T-helper 2 cell (primary cell): ENCODE measurements around the gene APLF.
"Not testable (repeated sequence)": the region's sequence is repeated elsewhere in the genome, so short reads cannot be mapped to it uniquely, and the experiment has no call there.

ENCODE experiments used
- DNase-seq, 5 experiments: peaks; one replicate each; pipeline versions ENCODE4 v3.0.0 to v3.0.0-alpha.2; 2012 to 2022

APLF gene

GRCh38 chr2:68441179-68441993 is 26.0 kb upstream of the APLF start:
- DNase-seq: peak; percentile 42 to 92 (median 72)

GRCh38 chr2:68441994-68442322 is 25.4 kb upstream of the APLF start:
- DNase-seq: no peak

DNA sequence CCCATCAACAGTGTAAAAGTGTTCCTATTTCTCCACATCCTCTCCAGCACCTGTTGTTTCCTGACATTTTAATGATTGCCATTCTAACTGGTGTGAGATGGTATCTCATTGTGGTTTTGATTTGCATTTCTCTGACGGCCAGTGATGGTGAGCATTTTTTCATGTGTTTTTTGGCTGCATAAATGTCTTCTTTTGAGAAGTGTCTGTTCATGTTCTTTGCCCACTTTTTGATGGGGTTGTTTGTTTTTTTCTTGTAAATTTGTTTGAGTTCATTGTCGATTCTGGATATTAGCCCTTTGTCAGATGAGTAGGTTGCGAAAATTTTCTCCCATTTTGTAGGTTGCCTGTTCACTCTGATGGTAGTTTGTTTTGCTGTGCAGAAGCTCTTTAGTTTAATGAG is 21.0 kb upstream of the APLF start:
- DNase-seq: not testable (repeated sequence)

DNA sequence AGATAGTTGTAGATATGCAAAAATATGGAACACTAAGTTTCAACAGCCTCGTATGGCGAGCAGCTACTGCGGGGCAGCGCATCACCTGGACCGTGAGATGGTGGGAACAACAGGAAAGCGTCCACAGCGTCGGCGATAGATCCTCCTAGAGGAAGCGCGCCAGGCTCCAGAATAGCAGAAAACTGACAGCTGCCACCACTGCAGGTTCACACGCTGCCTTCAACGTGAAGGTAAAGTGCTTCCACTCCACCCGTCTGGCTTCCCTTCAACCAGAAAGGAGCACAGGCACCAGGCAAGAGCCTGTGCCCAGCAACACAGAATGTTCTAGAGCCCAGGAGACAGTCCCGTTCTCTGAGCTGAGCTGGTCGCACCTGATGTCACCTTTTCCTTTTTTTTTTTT is 20.3 kb upstream of the APLF start:
- DNase-seq: no peak

DNA sequence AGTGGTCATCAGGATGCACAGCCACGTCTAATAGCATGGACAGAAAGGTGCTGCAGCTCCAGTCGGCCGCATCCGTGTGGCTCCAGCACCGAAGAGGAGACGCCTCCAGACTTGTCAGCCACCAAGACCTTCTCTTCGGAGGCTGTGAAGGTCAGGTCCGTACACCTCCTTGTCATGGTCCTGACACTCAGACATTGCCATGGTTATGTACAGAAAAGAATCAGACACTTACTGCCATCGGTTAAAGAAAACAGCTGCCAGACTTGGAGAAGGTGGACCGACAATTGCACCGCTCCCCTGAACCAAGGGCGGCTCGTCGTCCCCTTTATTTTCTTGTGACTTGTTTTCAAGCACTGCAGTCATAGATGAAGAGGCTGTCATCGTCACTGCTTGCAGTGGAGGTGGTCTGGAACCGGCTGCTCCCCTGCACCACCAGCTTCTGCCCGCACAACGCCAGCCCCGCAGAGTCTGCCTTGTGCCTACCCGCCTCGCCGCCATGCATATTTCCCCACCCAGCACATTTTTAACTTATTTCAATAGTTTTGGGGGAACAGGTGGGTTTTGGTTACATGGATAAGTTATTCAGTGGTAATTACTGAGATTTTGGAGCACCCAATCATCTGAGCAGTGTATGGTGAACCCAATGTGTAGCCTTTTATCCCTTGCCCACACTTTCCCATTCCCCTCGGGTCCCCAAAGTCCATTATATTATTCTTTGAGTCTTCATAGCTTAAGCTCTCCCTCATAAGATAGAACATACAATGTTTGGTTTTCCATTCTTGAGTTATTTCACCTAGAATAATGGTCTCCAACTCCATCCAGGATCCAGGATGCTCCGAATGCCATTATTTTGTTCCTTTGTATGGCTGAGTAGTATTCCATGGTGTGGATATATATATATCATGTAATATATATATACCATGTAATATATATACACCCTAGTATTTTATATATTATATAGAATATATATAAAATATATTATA is 18.4 kb upstream of the APLF start:
- DNase-seq: peak in 2 of 5 experiments; percentile 33 to 38

GRCh38 chr2:68452158-68452900 is 15.1 kb upstream of the APLF start:
- peak in 2 of 5 experiments; percentile 29 to 67 for DNase-seq

GRCh38 chr2:68453761-68454360 is 13.5 kb upstream of the APLF start:
- no peak for DNase-seq

- DNase-seq: no peak
Measured at GRCh38 chr2:68454719-68455118, 12.7 kb upstream of the APLF start.

DNA sequence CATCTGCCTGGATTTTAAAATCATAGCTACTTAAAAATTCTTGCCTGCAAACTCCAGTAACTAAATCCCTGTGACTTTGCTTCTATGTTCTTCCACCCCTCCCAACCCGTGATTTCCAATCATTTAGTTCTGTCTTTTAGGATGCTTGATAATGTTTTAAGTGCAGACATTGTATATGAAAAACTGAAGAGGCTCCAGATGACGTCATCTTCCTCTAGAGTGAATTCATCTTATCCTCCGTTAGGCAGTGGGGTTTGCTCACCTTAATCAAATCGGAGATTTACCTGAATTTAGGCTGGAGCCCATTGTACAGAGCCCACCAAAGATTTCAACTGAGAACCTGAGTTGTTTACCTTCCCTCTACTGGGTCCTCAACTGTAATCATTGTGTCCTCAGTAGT is 11.2 kb upstream of the APLF start:
- DNase-seq: no peak

DNA sequence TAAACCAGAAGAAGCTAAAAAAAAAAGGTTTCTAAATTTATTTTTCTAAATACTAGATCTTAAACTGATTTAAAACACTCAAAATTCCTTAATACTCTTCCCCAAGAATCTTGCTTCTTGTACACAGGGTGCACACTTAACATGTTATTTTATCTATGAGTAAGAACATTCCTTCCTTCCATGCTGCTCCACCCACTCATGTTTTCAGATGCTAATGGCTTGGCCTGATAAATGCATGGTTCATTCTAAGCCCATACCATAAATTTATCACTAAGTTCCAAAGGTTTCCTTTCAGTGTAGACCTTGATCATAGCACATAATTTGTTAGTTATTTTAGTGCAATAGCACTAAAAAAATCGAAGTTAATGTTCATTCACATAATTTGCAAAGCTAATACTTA is 8.4 kb upstream of the APLF start:
- no peak for DNase-seq

DNA sequence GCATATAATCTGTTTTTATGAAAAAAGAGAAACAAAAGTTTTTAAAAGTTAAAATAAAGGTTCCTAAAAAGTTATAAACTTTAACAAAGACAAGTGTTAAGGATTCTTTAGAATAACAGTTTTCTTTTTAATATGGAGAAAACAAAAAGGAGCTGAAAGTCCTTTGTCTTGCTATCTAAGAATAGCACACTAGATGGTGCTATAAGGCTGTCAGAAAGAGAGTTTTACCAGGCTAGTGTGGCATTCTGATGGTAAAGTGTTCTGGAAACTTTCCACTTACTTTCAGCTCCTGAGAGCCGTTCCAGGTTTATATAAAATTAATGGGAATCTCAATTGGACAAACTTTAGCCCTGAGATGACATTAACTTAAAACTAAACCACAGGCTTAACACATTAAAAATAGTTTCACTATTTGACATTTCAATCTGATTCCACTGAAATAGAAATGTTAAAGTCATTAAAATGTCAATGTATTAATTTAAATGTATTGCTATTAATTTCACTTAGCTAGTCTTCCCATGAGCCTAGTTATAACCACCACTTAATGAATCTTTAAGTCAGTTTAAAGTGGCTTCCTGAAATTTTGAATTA is 4.0 kb upstream of the APLF start:
- DNase-seq: peak in 2 of 5 experiments; percentile 34 to 60

- DNase-seq: peak in 1 of 5 experiments; percentile 83
Measured at GRCh38 chr2:68464651-68465050, 2.7 kb upstream of the APLF start.

GRCh38 chr2:68465081-68465916 is 2.1 kb upstream of the APLF start:
- DNase-seq: peak in 3 of 5 experiments; percentile 18 to 94 (median 50)

GRCh38 chr2:68466361-68466777 is 1.0 kb upstream of the APLF start:
- peak in 4 of 5 experiments; percentile 38 to 90 (median 60) for DNase-seq

DNA sequence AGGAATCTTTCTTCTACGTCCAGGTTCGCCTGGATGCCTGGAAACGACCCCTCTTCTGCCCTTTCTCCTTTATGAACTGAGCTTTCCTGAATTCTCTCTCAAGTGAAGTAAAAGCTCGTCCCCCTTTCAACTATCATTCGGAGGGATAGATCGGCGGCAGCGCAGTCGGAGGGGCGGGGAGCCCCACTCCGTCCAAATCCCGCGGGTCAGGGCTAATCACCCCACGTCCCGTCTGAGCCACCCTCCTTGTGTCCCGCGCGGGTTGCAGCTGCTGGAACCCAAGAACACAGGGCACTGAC is 658 bp upstream of the APLF start:
- DNase-seq: no peak

- no peak for DNase-seq
Measured at GRCh38 chr2:68468801-68469200, 1.4 kb downstream of the APLF start.

DNA sequence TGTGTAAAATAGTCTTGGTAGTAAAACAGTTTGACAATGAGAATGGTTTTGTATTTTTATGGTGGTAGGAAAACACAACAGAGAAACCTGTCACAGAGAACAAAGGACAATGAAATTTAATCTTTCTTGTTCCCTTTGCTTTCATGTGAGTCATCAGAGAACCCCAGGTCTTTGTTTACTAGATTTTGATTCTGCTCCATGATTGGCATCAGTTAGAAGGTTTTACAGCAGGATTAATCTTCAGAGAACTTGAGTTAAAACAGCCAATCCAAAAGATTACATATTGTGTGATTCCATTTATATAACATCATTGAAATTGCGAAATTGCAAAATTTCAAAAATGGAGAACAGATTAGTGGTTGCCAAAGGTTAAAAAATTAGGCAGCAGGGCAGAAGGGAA is 2.5 kb downstream of the APLF start:
- DNase-seq: no peak

DNA sequence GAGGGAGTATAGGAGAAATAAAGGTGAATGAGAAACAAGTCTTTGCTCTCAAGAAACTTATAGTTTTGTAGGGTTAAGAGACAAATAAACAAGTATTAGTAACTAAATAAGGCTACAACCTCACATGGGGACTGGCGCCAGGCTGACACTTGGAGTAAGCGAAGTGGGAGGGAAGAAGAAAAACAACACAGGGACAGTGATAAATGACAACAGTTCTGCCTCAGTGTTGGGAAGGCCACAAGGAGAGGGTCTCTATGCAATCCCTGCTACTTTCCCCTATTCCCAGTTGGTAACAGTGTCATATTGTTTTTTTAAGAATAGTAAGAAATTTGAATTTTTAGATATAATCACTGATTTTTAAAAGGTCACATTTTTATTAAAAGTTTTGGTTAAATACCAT is 4.0 kb downstream of the APLF start:
- no peak for DNase-seq

DNA sequence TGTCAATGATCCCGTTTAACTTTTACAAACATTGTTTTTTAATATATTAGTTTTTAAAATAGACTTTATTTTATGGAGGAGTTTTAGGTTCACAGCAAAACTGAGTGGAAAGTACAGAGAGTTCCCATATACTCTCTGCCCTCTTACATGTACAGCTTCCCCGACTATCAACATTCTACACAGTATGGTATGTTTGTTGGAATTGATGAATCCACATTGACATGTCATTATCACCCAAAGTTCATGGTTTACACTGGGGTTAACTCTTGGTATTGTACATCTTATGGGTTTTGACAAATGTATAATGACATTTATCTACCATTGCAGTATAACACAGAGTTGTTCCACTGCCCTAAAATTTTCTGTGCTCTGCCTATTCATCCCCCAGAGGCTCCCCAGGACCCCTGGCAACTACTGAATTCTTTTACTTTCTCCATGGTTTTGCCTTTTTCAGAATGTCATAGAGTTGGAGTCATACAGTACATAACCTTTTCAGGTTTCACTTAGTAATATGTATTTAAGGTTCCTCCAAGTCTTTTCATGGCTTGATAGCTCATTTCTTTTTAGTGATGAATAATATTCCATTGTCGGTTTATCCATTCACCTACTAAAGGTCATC is 5.5 kb downstream of the APLF start:
- no peak for DNase-seq

DNA sequence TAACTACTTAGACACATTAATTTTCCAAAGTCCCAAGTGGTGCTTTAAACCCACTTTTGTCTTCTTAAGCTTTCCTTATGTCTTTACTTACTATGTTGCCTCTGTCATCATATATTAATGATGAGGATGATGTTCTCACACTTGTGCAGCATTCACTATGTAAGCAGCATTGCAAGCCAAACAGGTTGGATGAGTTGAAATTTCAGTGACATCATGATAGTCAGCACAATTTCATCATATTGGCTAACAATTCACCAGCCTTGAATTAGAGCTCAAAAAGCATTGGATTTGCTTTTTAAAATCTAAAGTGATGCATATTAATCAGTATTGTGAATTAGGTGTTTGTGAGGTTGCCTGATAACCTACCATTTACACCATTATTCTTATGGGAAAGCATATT is 7.7 kb downstream of the APLF start:
- DNase-seq: no peak

DNA sequence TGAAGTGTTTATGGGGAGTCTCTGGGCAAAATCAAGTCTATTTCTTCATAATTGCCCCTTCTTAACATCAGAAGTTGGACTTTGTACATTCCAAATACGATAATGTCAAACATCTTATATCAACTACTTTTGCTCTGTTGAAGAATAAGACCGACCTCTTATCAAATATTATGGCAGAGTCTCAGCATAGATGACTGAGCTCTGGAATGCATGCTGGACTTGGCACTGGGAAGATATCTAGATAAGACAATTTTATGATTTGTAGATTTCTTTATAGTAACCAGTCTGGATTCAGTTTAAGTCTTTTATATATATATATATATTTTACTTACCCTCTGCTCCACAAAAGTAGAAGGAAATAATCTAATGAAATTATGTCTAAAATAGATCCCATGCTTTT is 8.2 kb downstream of the APLF start:
- DNase-seq: no peak
